ENCODE data around the gene CDH26.

The CDH26 gene

DNA sequence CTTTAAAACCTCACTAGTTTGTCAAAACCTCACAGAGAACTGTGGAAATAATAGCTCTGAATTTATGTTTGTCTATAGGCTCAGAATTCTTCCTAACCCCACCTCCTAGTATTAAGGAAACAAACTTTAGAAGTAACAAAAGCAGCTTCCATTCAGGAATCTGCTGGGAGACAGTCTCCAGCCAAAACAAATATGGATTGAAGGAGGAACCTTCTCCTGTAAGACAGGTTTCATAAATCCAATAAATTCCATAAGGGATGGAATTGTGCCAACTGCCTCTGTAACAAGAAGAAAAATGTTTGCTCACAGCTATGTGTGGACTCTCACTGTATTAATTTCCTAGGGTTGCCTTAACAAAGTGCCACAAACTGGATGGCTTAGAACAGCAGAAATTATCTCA lies 32.3 kb upstream of the CDH26 start:
- TF ChIP-seq, protein P1, sequence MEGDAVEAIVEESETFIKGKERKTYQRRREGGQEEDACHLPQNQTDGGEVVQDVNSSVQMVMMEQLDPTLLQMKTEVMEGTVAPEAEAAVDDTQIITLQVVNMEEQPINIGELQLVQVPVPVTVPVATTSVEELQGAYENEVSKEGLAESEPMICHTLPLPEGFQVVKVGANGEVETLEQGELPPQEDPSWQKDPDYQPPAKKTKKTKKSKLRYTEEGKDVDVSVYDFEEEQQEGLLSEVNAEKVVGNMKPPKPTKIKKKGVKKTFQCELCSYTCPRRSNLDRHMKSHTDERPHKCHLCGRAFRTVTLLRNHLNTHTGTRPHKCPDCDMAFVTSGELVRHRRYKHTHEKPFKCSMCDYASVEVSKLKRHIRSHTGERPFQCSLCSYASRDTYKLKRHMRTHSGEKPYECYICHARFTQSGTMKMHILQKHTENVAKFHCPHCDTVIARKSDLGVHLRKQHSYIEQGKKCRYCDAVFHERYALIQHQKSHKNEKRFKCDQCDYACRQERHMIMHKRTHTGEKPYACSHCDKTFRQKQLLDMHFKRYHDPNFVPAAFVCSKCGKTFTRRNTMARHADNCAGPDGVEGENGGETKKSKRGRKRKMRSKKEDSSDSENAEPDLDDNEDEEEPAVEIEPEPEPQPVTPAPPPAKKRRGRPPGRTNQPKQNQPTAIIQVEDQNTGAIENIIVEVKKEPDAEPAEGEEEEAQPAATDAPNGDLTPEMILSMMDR (IDR thresholded peaks at IDR 0.05; ENCODE audit: borderline replicate concordance, insufficient read depth, low read depth, low read length): no peak
- H3K4me3 ChIP-seq (ENCODE audit: low read depth, low read length): no peak overlapping the region

DNA sequence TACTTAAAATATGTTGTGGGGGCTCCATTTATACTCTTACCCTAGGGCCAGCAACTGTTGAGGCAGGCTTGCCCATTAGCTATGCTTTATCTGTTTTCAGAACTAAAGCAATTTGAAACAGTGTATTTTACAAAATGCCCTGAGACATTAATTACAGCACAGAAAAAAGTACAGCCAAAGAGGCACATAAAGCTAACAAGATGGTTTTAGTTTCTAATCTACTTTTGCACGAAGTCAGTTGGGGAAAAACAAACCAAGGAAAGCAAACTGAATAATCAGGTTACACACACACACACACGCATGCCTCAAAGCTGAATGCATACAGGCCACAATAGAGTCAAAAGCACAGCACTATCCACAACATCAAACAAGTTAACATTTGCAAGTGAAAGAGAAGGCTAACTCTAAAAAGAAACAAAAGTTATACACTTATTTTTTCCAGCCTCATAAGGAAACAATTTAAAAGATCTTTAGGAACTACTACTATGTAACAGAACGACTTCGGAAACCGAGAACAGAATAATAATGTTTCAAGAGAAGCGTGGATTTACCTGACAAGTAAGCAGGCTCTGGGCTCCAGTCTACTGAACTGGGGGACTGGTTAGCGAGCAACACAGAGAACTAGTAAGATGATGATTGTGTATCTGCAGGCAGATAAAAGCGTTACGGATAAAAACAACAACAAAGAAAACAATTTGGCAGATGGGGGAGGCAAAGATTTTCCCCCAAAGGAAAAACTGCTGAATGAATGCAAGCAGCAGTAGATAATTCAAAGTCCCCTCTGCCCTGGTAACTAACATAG lies 26.5 kb upstream of the CDH26 start:
- H3K4me3 ChIP-seq (ENCODE audit: low read depth, low read length): no peak overlapping the region
- TF ChIP-seq, protein P1 (IDR thresholded peaks at IDR 0.05; ENCODE audit: borderline replicate concordance, insufficient read depth, low read depth, low read length): no peak

DNA sequence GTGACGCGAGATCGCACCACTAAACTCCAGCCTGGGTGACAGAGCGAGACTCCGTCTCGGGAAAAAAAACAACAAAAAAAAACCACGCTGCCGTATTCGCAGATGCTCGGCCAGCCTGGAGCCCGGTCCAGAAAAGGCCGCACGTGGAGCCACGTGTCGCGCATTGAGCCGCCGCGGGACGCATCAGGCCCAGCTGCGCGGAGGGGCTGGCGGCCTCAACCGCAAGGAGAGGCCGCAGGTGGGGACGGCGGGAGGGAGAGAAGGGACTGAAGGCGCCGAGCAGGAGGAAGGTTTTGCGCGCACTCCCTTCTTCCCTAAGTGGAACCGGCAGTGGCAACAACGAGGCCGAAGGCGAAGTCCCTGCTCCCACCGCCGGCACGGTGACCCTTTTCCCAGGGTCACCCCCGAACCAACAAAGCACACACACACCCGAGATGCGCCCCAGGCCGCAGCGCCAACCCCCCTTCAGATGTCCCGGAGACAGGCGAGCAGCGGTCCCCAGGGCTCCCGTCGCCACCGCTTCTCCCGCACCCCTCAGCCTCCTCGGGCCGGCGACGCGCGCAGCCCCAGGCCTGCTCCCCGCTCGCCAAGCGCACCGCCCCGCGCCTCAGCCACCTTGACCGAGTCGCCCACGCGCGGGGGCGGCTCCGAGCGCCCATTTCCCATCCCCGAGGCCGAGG lies 25.5 kb upstream of the CDH26 start:
- TF ChIP-seq, protein P1 (IDR thresholded peaks at IDR 0.05; ENCODE audit: borderline replicate concordance, insufficient read depth, low read depth, low read length): no peak
- no peak overlapping the region for H3K4me3 ChIP-seq (ENCODE audit: low read depth, low read length)

DNA sequence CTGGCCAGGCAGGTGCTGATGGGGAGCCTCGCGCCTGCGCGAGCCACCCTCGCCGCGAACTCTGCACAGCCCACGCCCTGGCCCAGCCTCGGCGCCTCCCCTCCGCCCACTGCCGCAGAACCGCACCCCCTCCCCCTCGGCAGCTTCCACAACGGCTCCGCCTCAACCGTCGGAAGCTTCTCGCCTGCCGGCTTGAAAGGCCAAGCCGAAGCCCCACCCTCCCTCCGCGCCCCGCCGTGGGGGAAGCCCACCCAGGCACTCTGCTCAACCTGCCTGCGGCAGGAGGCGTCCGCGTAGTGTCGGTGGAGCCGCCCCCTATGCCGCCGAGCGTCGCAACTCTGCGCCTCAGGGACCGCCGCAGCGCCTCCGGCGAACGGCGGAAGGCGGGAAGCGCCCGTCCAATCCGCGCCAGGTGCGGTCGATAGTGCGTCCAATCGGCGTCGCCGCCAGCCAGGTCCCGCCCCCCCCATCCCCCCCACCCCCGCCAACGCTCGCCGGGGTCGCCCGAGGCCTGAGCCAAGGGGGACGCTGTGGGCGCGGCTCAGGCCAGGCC lies 24.9 kb upstream of the CDH26 start, which contains the start of gene SYCP2:
SYCP2 (minus strand) TSS at position 342 of the 553 bp plus-strand sequence. CDS start 11,224 bp downstream, outside the sequence.
- peak within 1 kb of the TSS; percentile 38 for H3K4me3 ChIP-seq (ENCODE audit: low read depth, low read length)

DNA sequence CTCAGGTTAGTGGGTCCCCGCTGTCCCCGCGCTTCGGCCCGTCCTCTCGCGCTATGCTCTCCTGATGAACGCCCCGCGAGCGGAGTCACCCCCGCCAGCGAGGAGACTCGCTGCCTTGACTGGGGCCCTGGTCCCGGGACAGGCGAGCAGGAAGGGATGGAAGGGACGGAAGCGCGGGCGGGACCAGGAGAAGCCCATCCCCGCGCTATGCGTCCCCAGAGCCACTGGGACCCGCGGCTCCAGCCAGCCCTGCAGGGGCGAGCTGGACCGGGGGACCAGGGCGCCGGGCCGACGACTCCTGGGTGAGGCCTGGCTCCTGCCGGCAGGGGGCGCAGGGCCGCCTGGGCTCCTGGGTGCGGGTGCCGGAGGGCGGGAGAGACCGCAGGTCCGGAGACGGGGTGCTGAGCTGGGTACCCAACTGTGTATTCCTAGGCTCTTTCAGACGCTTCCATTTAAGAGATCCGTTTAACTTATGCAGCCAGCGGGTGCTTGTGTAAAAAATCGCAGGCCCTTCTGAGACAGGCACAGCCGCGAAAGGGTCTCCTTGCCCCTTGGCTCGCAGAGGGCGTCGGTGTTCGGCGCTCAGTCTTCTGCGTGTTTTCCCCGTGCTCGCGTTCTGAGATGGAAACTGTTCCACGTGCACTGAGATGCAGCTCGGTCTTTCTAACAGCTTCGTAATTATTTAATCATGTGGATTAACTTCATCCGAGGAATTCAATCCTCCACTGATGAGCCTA lies 24.2 kb upstream of the CDH26 start:
- peak overlapping the region; percentile 38 for H3K4me3 ChIP-seq (ENCODE audit: low read depth, low read length)
- TF ChIP-seq, protein P1 (IDR thresholded peaks at IDR 0.05; ENCODE audit: borderline replicate concordance, insufficient read depth, low read depth, low read length): peak; percentile 97

More for the DNA sequence above, 24.9 kb upstream of the CDH26 start, which contains the start of gene SYCP2:
- TF ChIP-seq, protein P1 (IDR thresholded peaks at IDR 0.05; ENCODE audit: borderline replicate concordance, insufficient read depth, low read depth, low read length): no peak

DNA sequence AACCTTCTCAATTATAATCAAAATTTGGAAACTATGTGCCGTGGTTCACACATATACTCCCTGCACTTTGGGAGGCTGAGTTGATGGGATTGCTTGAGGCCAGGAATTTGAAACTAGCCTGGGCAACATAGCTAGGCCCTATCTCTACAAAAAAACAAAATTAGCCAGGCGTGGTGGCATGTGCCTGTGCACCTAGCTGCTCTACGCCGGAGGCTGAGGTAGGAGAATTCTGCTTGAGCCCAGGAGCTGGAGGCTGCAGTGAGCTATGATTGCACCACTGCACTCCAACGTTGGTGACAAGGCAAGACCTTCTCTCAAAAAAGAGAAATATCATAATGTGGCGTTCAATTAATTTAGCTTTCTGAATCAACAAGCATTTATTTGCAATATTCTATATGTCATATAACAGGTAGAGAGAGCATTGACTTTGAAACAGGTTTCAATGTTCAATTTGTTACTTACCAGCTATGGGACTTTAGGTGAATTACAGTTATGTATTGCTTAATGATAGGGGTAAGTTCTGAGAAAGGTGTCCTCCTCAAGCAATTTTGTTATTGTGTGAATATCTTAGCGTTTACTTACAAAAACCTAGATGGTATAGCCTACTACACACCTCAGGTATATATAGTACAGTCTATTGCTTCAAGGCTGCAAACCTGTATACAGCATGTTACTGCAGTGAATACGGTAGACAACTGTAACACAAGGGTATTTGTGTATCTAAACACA lies 22.6 kb upstream of the CDH26 start:
- TF ChIP-seq, protein P1 (IDR thresholded peaks at IDR 0.05; ENCODE audit: borderline replicate concordance, insufficient read depth, low read depth, low read length): no peak
- no peak overlapping the region for H3K4me3 ChIP-seq (ENCODE audit: low read depth, low read length)

Data from GM12875 (cell line).